GM12878 (cell line): ENCODE measurements around the gene CRTC2. TPM values are rescaled to one million over a fixed set of nuclear protein-coding genes. Genes with fewer than 3 reads are reported as not detected.

Experiments used
- BACH1 ChIP-seq: fragments of 450-650 bp; IDR thresholded peaks from 2 replicates; pipeline ENCODE4 v1.6.1; 2017; ENCODE audit warnings: mild to moderate bottlenecking, borderline replicate concordance
- CREM ChIP-seq: IDR thresholded peaks from 2 replicates; pipeline ENCODE4 v1.6.1; 2014; ENCODE audit warnings: antibody characterized with exemption, low read depth
- CTCF ChIP-seq, 3 experiments: IDR thresholded peaks in 2 of 3; conservative IDR thresholded peaks in 1 of 3; 2 replicates each; pipeline ENCODE4 v1.5.1; 2011; ENCODE audit warnings: low read depth in 3 of 3, low read length in 3 of 3, mild to moderate bottlenecking in 3 of 3, control low read depth in 2 of 3, moderate library complexity in 2 of 3, inconsistent platforms in 1 of 3, mixed read lengths in 1 of 3; ENCODE audit not compliant: control insufficient read depth in 2 of 3, insufficient read depth in 1 of 3; ENCODE audit errors: extremely low read depth in 1 of 3
- E2F8 ChIP-seq: fragments of 450-650 bp; IDR thresholded peaks from 2 replicates; pipeline ENCODE4 v1.6.1; 2018; ENCODE audit warnings: mild to moderate bottlenecking, low read depth, moderate library complexity; ENCODE audit not compliant: partially characterized antibody
- NKRF ChIP-seq: fragments of 450-650 bp; conservative IDR thresholded peaks from 2 replicates; pipeline ENCODE4 v1.6.1; 2017; ENCODE audit warnings: mild to moderate bottlenecking, moderate library complexity
- NRF1 ChIP-seq: conservative IDR thresholded peaks from 2 replicates; pipeline ENCODE4 v1.6.1; 2011; ENCODE audit warnings: mild to moderate bottlenecking, low read depth, low read length, improper control_type of control experiment
- SUZ12 ChIP-seq: fragments of 200-600 bp; sonication (generic); IDR thresholded peaks from one replicate; pipeline ENCODE4 v1.6.1; 2018; ENCODE audit warnings: antibody characterized with exemption, mild to moderate bottlenecking; ENCODE audit not compliant: unreplicated experiment
- polyA plus RNA-seq, 11 experiments: library from polyadenylated mRNA; depleted of rRNA in 4 of 11; unstranded in 6 of 11; stranded (reverse) in 5 of 11; fragments of >200 nt; fragmentation: Nextera tagmentation in 4 of 11; fragmentation: Illumina TruSeq in 1 of 11; extraction: Ambion mirVana in 4 of 11; extraction: Trizol in 1 of 11; gene quantifications; 1 replicate in 1 of 11; 2 replicates in 10 of 11; pipeline versions ENCODE4 v1.2.1 to v1.2.3, GENCODE V29; 2011 to 2016; ENCODE audit warnings: inconsistent platforms in 2 of 11, missing spikeins in 2 of 11, low read depth in 1 of 11
- total RNA-seq, 4 experiments: library from RNA; depleted of rRNA in 3 of 4; stranded (reverse); fragments of >200 nt in 3 of 4; fragmentation: Illumina TruSeq in 1 of 4; extraction: Trizol in 1 of 4; gene quantifications; 2 replicates each; pipeline versions ENCODE4 v1.2.1 to v1.2.3, GENCODE V29; 2013 to 2021

The CRTC2 gene
- total and polyA plus RNA-seq, 10 of the 15 experiments (the other 5 are each of a cell fraction or from before 2014, with no cell fraction given) = 5.1 to 57.9 (median 32.7) TPM

GRCh38 chr1:153958111-153958960, at the start of gene CRTC2 (continued):
- peak; percentile 91 for TF ChIP-seq NKRF
- TF ChIP-seq CREM = peak; percentile 96
- TF ChIP-seq NRF1 = no peak; the same call in 1 of the 2 replicates
- TF ChIP-seq BACH1 = no peak; the same call in 1 of the 2 replicates
- TF ChIP-seq SUZ12 = peak; percentile 92
- peak; percentile 73 for TF ChIP-seq E2F8
- 0 out of 6 replicates have a peak, but pooled peaks of 1 of the 3 experiments have one; percentile 4 for TF ChIP-seq CTCF (IDR thresholded peaks at IDR 0.05 in 2 of 3, conservative IDR thresholded peaks at IDR 0.05 in 1 of 3; ENCODE audit: control insufficient read depth in 2 of 3, extremely low read depth in 1 of 3, insufficient read depth in 1 of 3, low read depth in 3 of 3, low read length in 3 of 3)
